ENCODE measurements around the gene TSPAN18. TPM values are rescaled to one million over a fixed set of nuclear protein-coding genes. Genes with fewer than 3 reads are reported as not detected.

Gene TSPAN18
- total RNA-seq, 2 experiments from 2014 or later: 5.8 to 8.2 TPM

- H3K4me1 Mint-ChIP-seq (ENCODE audit: low read depth): no peaks in the 10 kb centered on the region
- H3K27me3 Mint-ChIP-seq: no peaks in the 10 kb centered on the region
- intact Hi-C loops (cut with micrococcal nuclease): loop anchor here (1.0 to 10.0 kb wide), 3 partner anchors 166 to 838 kb away; no protein-coding TSS in a partner anchor
- no peaks in the 10 kb centered on the region for H3K36me3 Mint-ChIP-seq
- no peak overlapping the region for H3K27ac Mint-ChIP-seq
- POLR2A ChIA-PET: interaction anchor here (1.0 kb wide), 1 partner anchor 168 kb away, joined by 6 read pairs; no protein-coding TSS in a partner anchor
- no peak overlapping the region for H3K4me3 Mint-ChIP-seq
- CTCF ChIA-PET: interaction anchor here (0.8 to 24.0 kb wide), 32 partner anchors 9 to 907 kb away, joined by 3 to 1143 read pairs (median 5); partner anchors contain the start of genes CD82 and TP53I11
- no peak for DNase-seq
- H3K9me3 Mint-ChIP-seq: no peaks in the 10 kb centered on the region
Measured at GRCh38 chr11:44936951-44937543, 210.3 kb downstream of the TSPAN18 start.

- Mint-ChIP-seq H3K27me3 (no peaks in the 10 kb centered on the region), H3K4me3 (no peak overlapping the region), H3K27ac (no peak overlapping the region), H3K36me3 (no peaks in the 10 kb centered on the region), H3K9me3 (no peaks in the 10 kb centered on the region), H3K4me1 (ENCODE audit: low read depth) (peaks cover 9% of the 10 kb centered on the region)
- ChIA-PET CTCF (interaction anchor here (1.2 to 24.0 kb wide), 6 partner anchors 10 to 307 kb away, joined by 3 to 1143 read pairs (median 15); no protein-coding TSS in a partner anchor), POLR2A (no interaction called here)
- intact Hi-C loops (cut with micrococcal nuclease): loop anchor here (5.0 to 10.0 kb wide), 2 partner anchors 394 to 837 kb away; no protein-coding TSS in a partner anchor
- no peak for DNase-seq
Measured at GRCh38 chr11:44938066-44938691, 211.4 kb downstream of the TSPAN18 start.

GRCh38 chr11:44939673-44940395 is 213.1 kb downstream of the TSPAN18 start:
- intact Hi-C loops (cut with micrococcal nuclease): loop anchor here (5.0 to 10.0 kb wide), 2 partner anchors 392 to 835 kb away; no protein-coding TSS in a partner anchor
- CTCF ChIA-PET: interaction anchor here (1.2 to 24.0 kb wide), 5 partner anchors 10 to 162 kb away, joined by 3 to 1143 read pairs (median 19); no protein-coding TSS in a partner anchor
- Mint-ChIP-seq H3K36me3 (no peaks in the 10 kb centered on the region), H3K4me1 (ENCODE audit: low read depth) (peaks cover 16% of the 10 kb centered on the region), H3K27ac (no peak overlapping the region), H3K4me3 (no peak overlapping the region), H3K27me3 (no peaks in the 10 kb centered on the region), H3K9me3 (no peaks in the 10 kb centered on the region)
- DNase-seq: no peak
- POLR2A ChIA-PET: no interaction called here

GRCh38 chr11:44940404-44940803 is 213.6 kb downstream of the TSPAN18 start:
- no peak overlapping the region for H3K27ac Mint-ChIP-seq
- H3K4me1 Mint-ChIP-seq (ENCODE audit: low read depth): peaks cover 16% of the 10 kb centered on the region
- no peak for DNase-seq
- H3K27me3 Mint-ChIP-seq: no peaks in the 10 kb centered on the region
- H3K9me3 Mint-ChIP-seq: no peaks in the 10 kb centered on the region
- H3K36me3 Mint-ChIP-seq: no peaks in the 10 kb centered on the region
- intact Hi-C loops (cut with micrococcal nuclease): no loop called here
- no peak overlapping the region for H3K4me3 Mint-ChIP-seq
- ChIA-PET CTCF (interaction anchor here (0.8 to 24.0 kb wide), 4 partner anchors 11 to 400 kb away, joined by 3 to 1143 read pairs (median 12); no protein-coding TSS in a partner anchor), POLR2A (interaction anchor here (1.0 kb wide), 1 partner anchor 10 kb away, joined by 3 read pairs; the partner anchor contains the start of gene TP53I11)

- no peak for DNase-seq
- Mint-ChIP-seq H3K27me3 (no peaks in the 10 kb centered on the region), H3K4me3 (no peak overlapping the region), H3K4me1 (ENCODE audit: low read depth) (peaks cover 16% of the 10 kb centered on the region), H3K36me3 (no peaks in the 10 kb centered on the region), H3K27ac (no peak overlapping the region), H3K9me3 (no peaks in the 10 kb centered on the region)
- ChIA-PET POLR2A (interaction anchor here (1.0 kb wide), 1 partner anchor 10 kb away, joined by 3 read pairs; the partner anchor contains the start of gene TP53I11), CTCF (interaction anchor here (0.8 to 24.0 kb wide), 4 partner anchors 11 to 399 kb away, joined by 3 to 1143 read pairs (median 12); no protein-coding TSS in a partner anchor)
- intact Hi-C loops (cut with micrococcal nuclease): no loop called here
Measured at GRCh38 chr11:44940835-44941234, 214.1 kb downstream of the TSPAN18 start.

GRCh38 chr11:44941259-44942021 is 214.7 kb downstream of the TSPAN18 start:
- no peaks in the 10 kb centered on the region for H3K9me3 Mint-ChIP-seq
- H3K4me3 Mint-ChIP-seq: no peak overlapping the region
- no peaks in the 10 kb centered on the region for H3K36me3 Mint-ChIP-seq
- no peak overlapping the region for H3K27ac Mint-ChIP-seq
- H3K4me1 Mint-ChIP-seq (ENCODE audit: low read depth): peaks cover 16% of the 10 kb centered on the region
- ChIA-PET CTCF (interaction anchor here (0.8 to 24.0 kb wide), 3 partner anchors 14 to 399 kb away, joined by 4 to 1143 read pairs (median 19); no protein-coding TSS in a partner anchor), POLR2A (interaction anchor here (1.0 kb wide), 1 partner anchor 9 kb away, joined by 3 read pairs; the partner anchor contains the start of gene TP53I11)
- H3K27me3 Mint-ChIP-seq: no peaks in the 10 kb centered on the region
- no peak for DNase-seq
- intact Hi-C loops (cut with micrococcal nuclease): no loop called here

GRCh38 chr11:44942029-44942955 is 215.5 kb downstream of the TSPAN18 start:
- no peaks in the 10 kb centered on the region for H3K27me3 Mint-ChIP-seq
- H3K4me1 Mint-ChIP-seq (ENCODE audit: low read depth): peaks cover 16% of the 10 kb centered on the region
- no peaks in the 10 kb centered on the region for H3K36me3 Mint-ChIP-seq
- intact Hi-C loops (cut with micrococcal nuclease): no loop called here
- ChIA-PET POLR2A (no interaction called here), CTCF (interaction anchor here (1.2 to 24.0 kb wide), 3 partner anchors 10 to 159 kb away, joined by 3 to 1143 read pairs (median 19); no protein-coding TSS in a partner anchor)
- no peak overlapping the region for H3K4me3 Mint-ChIP-seq
- no peaks in the 10 kb centered on the region for H3K9me3 Mint-ChIP-seq
- no peak for DNase-seq
- no peak overlapping the region for H3K27ac Mint-ChIP-seq

GRCh38 chr11:44943118-44943517 is 216.4 kb downstream of the TSPAN18 start:
- DNase-seq: peak; percentile 69
- H3K27ac Mint-ChIP-seq: no peak overlapping the region
- POLR2A ChIA-PET: no interaction called here
- H3K36me3 Mint-ChIP-seq: no peaks in the 10 kb centered on the region
- H3K9me3 Mint-ChIP-seq: no peaks in the 10 kb centered on the region
- no peak overlapping the region for H3K4me3 Mint-ChIP-seq
- CTCF ChIA-PET: interaction anchor here (0.8 to 24.0 kb wide), 4 partner anchors 9 to 168 kb away, joined by 3 to 1143 read pairs (median 19); no protein-coding TSS in a partner anchor
- intact Hi-C loops (cut with micrococcal nuclease): no loop called here
- H3K27me3 Mint-ChIP-seq: no peaks in the 10 kb centered on the region
- peaks cover 16% of the 10 kb centered on the region for H3K4me1 Mint-ChIP-seq (ENCODE audit: low read depth)

- Mint-ChIP-seq H3K27ac (no peak overlapping the region), H3K36me3 (no peaks in the 10 kb centered on the region), H3K4me3 (no peak overlapping the region), H3K9me3 (no peaks in the 10 kb centered on the region), H3K27me3 (no peaks in the 10 kb centered on the region), H3K4me1 (ENCODE audit: low read depth) (peaks cover 16% of the 10 kb centered on the region)
- POLR2A ChIA-PET: no interaction called here
- no peak for DNase-seq
- CTCF ChIA-PET: interaction anchor here (0.8 to 24.0 kb wide), 3 partner anchors 16 to 169 kb away, joined by 3 to 1143 read pairs (median 35); no protein-coding TSS in a partner anchor
- intact Hi-C loops (cut with micrococcal nuclease): no loop called here
Measured at GRCh38 chr11:44943696-44944095, 216.9 kb downstream of the TSPAN18 start.

- Mint-ChIP-seq H3K27me3 (no peaks in the 10 kb centered on the region), H3K27ac (no peak overlapping the region), H3K36me3 (no peaks in the 10 kb centered on the region), H3K4me3 (no peak overlapping the region), H3K9me3 (no peaks in the 10 kb centered on the region), H3K4me1 (ENCODE audit: low read depth) (peaks cover 16% of the 10 kb centered on the region)
- DNase-seq: no peak
- CTCF ChIA-PET: interaction anchor here (0.9 to 24.0 kb wide), 4 partner anchors 8 to 157 kb away, joined by 4 to 1143 read pairs (median 27); no protein-coding TSS in a partner anchor
- intact Hi-C loops (cut with micrococcal nuclease): no loop called here
- POLR2A ChIA-PET: no interaction called here
Measured at GRCh38 chr11:44944181-44944852, 217.6 kb downstream of the TSPAN18 start.
